GM12878 (cell line): Measurements from ENCODE around the gene TRABD2B. TPM values are rescaled to one million over a fixed set of nuclear protein-coding genes. Genes with fewer than 3 reads are reported as not detected.

Source experiments
- ATAC-seq: fragments of 200-7000 bp; cut with Tn5 transposase; 3 replicates; pipeline ENCODE4 v1.9.1; 2020; ENCODE audit warnings: mild to moderate bottlenecking, moderate library complexity
- BruUV-seq: library from RNA; stranded (reverse); fragments of 400-500 nt; replicated peaks from 2 replicates; lab custom pipeline; 2021; lab: Mats Ljungman, UMichigan
- CTCF ChIA-PET: fragments of 300-600 bp; sonication (Branson Sonifier 250); formaldehyde crosslinking; extraction: SDS; loops from one replicate; lab custom pipeline; 2021; ENCODE audit warnings: inconsistent platforms; lab: Yijun Ruan, JAX
- POLR2A ChIA-PET: fragments of 350-600 bp; formaldehyde crosslinking; extraction: SDS; loops from one replicate; lab custom pipeline; 2021; ENCODE audit warnings: inconsistent platforms; lab: Charles Lee
- RAD21 ChIA-PET: fragments of 300-600 bp; sonication (Branson Sonifier 250); formaldehyde crosslinking; loops from one replicate; lab custom pipeline; 2023; ENCODE audit warnings: antibody characterized with exemption; ENCODE audit not compliant: unreplicated experiment; lab: Charles Lee
- SMC1A ChIA-PET: fragments of 300-600 bp; sonication (Branson Sonifier 250); formaldehyde crosslinking; loops from one replicate; lab custom pipeline; 2023; ENCODE audit not compliant: unreplicated experiment, uncharacterized antibody; lab: Charles Lee
- DNase-seq: peaks from one replicate; pipeline ENCODE4 v3.0.0-alpha.2; 2011; ENCODE audit warnings: low read depth, low spot score
- FAIRE-seq: peaks from 3 replicates; lab custom pipeline; 2011; peaks lifted over from hg19 to GRCh38; lab: Jason Lieb, UNC
- H2AFZ ChIP-seq: 2 replicates; pipeline ENCODE4 v1.6.0; 2011; ENCODE audit warnings: low read depth, low read length, control low read depth; ENCODE audit not compliant: control insufficient read depth
- H3K27ac ChIP-seq: 2 replicates; pipeline ENCODE4 v1.5.1; 2011; ENCODE audit warnings: control low read depth; ENCODE audit not compliant: control insufficient read depth, insufficient read depth
- H3K27me3 ChIP-seq, 2 experiments: replicated peaks in 1 of 2; 2 replicates each; pipeline versions ENCODE4 v1.6.0 to v1.6.1; 2011; ENCODE audit warnings: low read length in 1 of 2; ENCODE audit not compliant: control insufficient read depth in 2 of 2, insufficient read depth in 2 of 2
- H3K36me3 ChIP-seq, 2 experiments: 2 replicates each; pipeline ENCODE4 v1.5.1; 2011; ENCODE audit warnings: low read length in 1 of 2; ENCODE audit not compliant: control insufficient read depth in 2 of 2, insufficient read depth in 2 of 2
- H3K4me1 ChIP-seq: 2 replicates; pipeline ENCODE4 v1.6.1; 2011; ENCODE audit warnings: mild to moderate bottlenecking, low read length, moderate library complexity, mixed read lengths; ENCODE audit not compliant: control insufficient read depth, insufficient read depth
- H3K4me2 ChIP-seq: 2 replicates; pipeline ENCODE4 v1.6.0; 2011; ENCODE audit warnings: control low read depth; ENCODE audit not compliant: control insufficient read depth, insufficient read depth
- H3K4me3 ChIP-seq: fragments of 200-600 bp; sonication (generic); 2 replicates; pipeline ENCODE4 v1.5.1; 2016
- H3K79me2 ChIP-seq: 2 replicates; pipeline ENCODE4 v1.6.0; 2011; ENCODE audit warnings: low read length; ENCODE audit not compliant: control insufficient read depth, insufficient read depth
- H3K9ac ChIP-seq: 2 replicates; pipeline ENCODE4 v1.8.0; 2011; ENCODE audit warnings: low read length, control low read depth, mixed read lengths; ENCODE audit not compliant: control insufficient read depth, insufficient read depth
- H3K9me3 ChIP-seq: replicated peaks from 3 replicates; pipeline ENCODE4 v1.5.1; 2011; ENCODE audit warnings: mild to moderate bottlenecking, low read length; ENCODE audit not compliant: control insufficient read depth, insufficient read depth
- H4K20me1 ChIP-seq: 2 replicates; pipeline ENCODE4 v1.6.0; 2011; ENCODE audit not compliant: control insufficient read depth, insufficient read depth
- CBX5 ChIP-seq: sonication (generic); IDR thresholded peaks from 2 replicates; pipeline ENCODE4 v1.6.1; 2016; ENCODE audit warnings: low read depth, moderate library complexity, mild to moderate bottlenecking, inconsistent platforms
- PML ChIP-seq: IDR thresholded peaks from 2 replicates; pipeline ENCODE4 v1.6.1; 2012; ENCODE audit warnings: low read length, inconsistent platforms
- POU2F2 ChIP-seq: IDR thresholded peaks from 3 replicates; pipeline ENCODE4 v1.6.1; 2011; ENCODE audit warnings: low read depth, mild to moderate bottlenecking, low read length, borderline replicate concordance
- SIX5 ChIP-seq: IDR thresholded peaks from 2 replicates; pipeline ENCODE4 v1.6.1; 2011; ENCODE audit warnings: mild to moderate bottlenecking, low read depth, low read length, moderate library complexity; ENCODE audit not compliant: severe bottlenecking
- SP1 ChIP-seq: IDR thresholded peaks from one replicate; pipeline ENCODE4 v1.6.1; 2011; ENCODE audit warnings: low read depth, low read length
- SPI1 ChIP-seq: IDR thresholded peaks from 2 replicates; pipeline ENCODE4 v1.6.1; 2011; ENCODE audit warnings: low read depth, mild to moderate bottlenecking, low read length, moderate library complexity, borderline replicate concordance; ENCODE audit not compliant: insufficient read depth
- SUPT20H ChIP-seq: IDR thresholded peaks from 2 replicates; pipeline ENCODE4 v1.6.1; 2011; ENCODE audit warnings: low read depth, mild to moderate bottlenecking, low read length, moderate library complexity, borderline replicate concordance; ENCODE audit not compliant: control insufficient read depth
- TAF1 ChIP-seq: IDR thresholded peaks from 2 replicates; pipeline ENCODE4 v1.6.1; 2011; ENCODE audit warnings: mild to moderate bottlenecking, low read depth, low read length, borderline replicate concordance
- ZBED1 ChIP-seq: IDR thresholded peaks from 2 replicates; pipeline ENCODE4 v1.6.1; 2016; ENCODE audit warnings: borderline replicate concordance
- ZNF207 ChIP-seq: fragments of 450-650 bp; IDR thresholded peaks from 2 replicates; pipeline ENCODE4 v1.6.1; 2014; ENCODE audit warnings: antibody characterized with exemption, mild to moderate bottlenecking, borderline replicate concordance
- ZSCAN29 ChIP-seq: fragments of 450-650 bp; IDR thresholded peaks from 2 replicates; pipeline ENCODE4 v1.6.1; 2017; ENCODE audit warnings: mild to moderate bottlenecking, moderate library complexity
- WGBS: methylation state at CpG from one replicate; pipeline ENCODE4 v1.1.6; 2016; ENCODE audit warnings: low lambda C conversion rate; ENCODE audit not compliant: insufficient replicate concordance, insufficient coverage; ENCODE audit errors: missing lambda C conversion rate; 5-methylcytosine and 5-hydroxymethylcytosine counted together
- in situ Hi-C: fragments of 300-500 bp; cut with MboI; formaldehyde crosslinking; loops from 9 replicates; pipeline ENCODE4 v1.14.3; 2018; ENCODE audit warnings: mixed read lengths
- intact Hi-C: fragments of 100-400 bp; cut with micrococcal nuclease; formaldehyde crosslinking; loops from one replicate; pipeline ENCODE4 v1.14.2; 2022; ENCODE audit not compliant: unreplicated experiment
- polyA plus RNA-seq, 11 experiments: library from polyadenylated mRNA; depleted of rRNA in 4 of 11; unstranded in 6 of 11; stranded (reverse) in 5 of 11; fragments of >200 nt; fragmentation: Nextera tagmentation in 4 of 11; fragmentation: Illumina TruSeq in 1 of 11; extraction: Ambion mirVana in 4 of 11; extraction: Trizol in 1 of 11; gene quantifications; 1 replicate in 1 of 11; 2 replicates in 10 of 11; pipeline versions ENCODE4 v1.2.1 to v1.2.3, GENCODE V29; 2011 to 2016; ENCODE audit warnings: inconsistent platforms in 2 of 11, missing spikeins in 2 of 11, low read depth in 1 of 11
- total RNA-seq, 4 experiments: library from RNA; depleted of rRNA in 3 of 4; stranded (reverse); fragments of >200 nt in 3 of 4; fragmentation: Illumina TruSeq in 1 of 4; extraction: Trizol in 1 of 4; gene quantifications; 2 replicates each; pipeline versions ENCODE4 v1.2.1 to v1.2.3, GENCODE V29; 2013 to 2021
- TF ChIP-seq, protein P1 (sequence below): fragments of 450-650 bp; IDR thresholded peaks from 2 replicates; pipeline ENCODE4 v1.6.1; 2016; ENCODE audit warnings: mild to moderate bottlenecking, moderate library complexity, borderline replicate concordance
- TF ChIP-seq, protein P2 (sequence below): fragments of 450-650 bp; IDR thresholded peaks from 2 replicates; pipeline ENCODE4 v1.6.1; 2017; ENCODE audit warnings: mild to moderate bottlenecking, low read depth, inconsistent platforms; ENCODE audit not compliant: poor library complexity, severe bottlenecking
- TF ChIP-seq, protein P3 (sequence below): fragments of 450-650 bp; IDR thresholded peaks from 2 replicates; pipeline ENCODE4 v1.6.1; 2017; ENCODE audit warnings: mild to moderate bottlenecking

TRABD2B gene
- total and polyA plus RNA-seq, 10 of the 15 experiments (the other 5 are each of a cell fraction or from before 2014, with no cell fraction given): not detected

DNA sequence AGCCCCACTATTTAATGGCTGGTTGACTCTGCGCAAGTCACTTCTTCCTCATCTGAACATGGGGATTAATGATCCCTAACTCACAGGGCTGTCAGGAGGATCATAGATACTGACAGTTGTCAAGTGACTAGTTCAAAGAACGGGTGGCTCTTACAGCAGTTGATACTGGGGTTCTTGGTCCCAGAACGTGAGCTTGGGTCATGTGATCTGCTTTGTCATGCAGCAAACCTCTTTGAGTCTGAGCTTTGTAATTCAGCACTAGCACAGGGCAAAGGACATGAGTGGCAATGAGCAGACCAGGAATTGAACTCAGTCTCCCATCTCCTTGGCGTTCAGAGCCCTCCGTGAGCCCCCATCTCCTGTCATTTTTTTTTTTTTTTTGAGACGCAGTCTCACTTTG lies 64.4 kb downstream of the TRABD2B start:
- BruUV-seq: no TSS peak
- DNase-seq: no peak
- ChIA-PET POLR2A (no interaction called here), CTCF (no interaction called here), RAD21 (no interaction called here), SMC1A (no interaction called here)
- Histone ChIP-seq H3K79me2 (no peaks in the 10 kb centered on the region), H3K9me3 (no peaks in the 10 kb centered on the region), H3K27ac (no peak overlapping the region), H4K20me1 (no peaks in the 10 kb centered on the region), H3K36me3 (no peaks in the 10 kb centered on the region), H3K4me1 (no peaks in the 10 kb centered on the region), H3K4me2 (no peak overlapping the region), H3K27me3 (no peaks in the 10 kb centered on the region; a peak in 1 of 4 replicates), H3K4me3 (no peak overlapping the region), H2AFZ (no peak overlapping the region), H3K9ac (no peak overlapping the region)
- ATAC-seq: no peak
- intact Hi-C loops (no loop called here), in situ Hi-C loops (no loop called here)
- FAIRE-seq: no peak
- TF ChIP-seq ZBED1 (no peak), TAF1 (no peak), CBX5 (no peak), PML (no peak), ZNF207 (no peak), SIX5 (no peak), SP1 (no peak), ZSCAN29 (no peak), POU2F2 (no peak), SUPT20H (no peak), SPI1 (no peak)
- TF ChIP-seq, protein P1, sequence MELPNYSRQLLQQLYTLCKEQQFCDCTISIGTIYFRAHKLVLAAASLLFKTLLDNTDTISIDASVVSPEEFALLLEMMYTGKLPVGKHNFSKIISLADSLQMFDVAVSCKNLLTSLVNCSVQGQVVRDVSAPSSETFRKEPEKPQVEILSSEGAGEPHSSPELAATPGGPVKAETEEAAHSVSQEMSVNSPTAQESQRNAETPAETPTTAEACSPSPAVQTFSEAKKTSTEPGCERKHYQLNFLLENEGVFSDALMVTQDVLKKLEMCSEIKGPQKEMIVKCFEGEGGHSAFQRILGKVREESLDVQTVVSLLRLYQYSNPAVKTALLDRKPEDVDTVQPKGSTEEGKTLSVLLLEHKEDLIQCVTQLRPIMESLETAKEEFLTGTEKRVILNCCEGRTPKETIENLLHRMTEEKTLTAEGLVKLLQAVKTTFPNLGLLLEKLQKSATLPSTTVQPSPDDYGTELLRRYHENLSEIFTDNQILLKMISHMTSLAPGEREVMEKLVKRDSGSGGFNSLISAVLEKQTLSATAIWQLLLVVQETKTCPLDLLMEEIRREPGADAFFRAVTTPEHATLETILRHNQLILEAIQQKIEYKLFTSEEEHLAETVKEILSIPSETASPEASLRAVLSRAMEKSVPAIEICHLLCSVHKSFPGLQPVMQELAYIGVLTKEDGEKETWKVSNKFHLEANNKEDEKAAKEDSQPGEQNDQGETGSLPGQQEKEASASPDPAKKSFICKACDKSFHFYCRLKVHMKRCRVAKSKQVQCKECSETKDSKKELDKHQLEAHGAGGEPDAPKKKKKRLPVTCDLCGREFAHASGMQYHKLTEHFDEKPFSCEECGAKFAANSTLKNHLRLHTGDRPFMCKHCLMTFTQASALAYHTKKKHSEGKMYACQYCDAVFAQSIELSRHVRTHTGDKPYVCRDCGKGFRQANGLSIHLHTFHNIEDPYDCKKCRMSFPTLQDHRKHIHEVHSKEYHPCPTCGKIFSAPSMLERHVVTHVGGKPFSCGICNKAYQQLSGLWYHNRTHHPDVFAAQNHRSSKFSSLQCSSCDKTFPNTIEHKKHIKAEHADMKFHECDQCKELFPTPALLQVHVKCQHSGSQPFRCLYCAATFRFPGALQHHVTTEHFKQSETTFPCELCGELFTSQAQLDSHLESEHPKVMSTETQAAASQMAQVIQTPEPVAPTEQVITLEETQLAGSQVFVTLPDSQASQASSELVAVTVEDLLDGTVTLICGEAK: no peak
- TF ChIP-seq, protein P2, sequence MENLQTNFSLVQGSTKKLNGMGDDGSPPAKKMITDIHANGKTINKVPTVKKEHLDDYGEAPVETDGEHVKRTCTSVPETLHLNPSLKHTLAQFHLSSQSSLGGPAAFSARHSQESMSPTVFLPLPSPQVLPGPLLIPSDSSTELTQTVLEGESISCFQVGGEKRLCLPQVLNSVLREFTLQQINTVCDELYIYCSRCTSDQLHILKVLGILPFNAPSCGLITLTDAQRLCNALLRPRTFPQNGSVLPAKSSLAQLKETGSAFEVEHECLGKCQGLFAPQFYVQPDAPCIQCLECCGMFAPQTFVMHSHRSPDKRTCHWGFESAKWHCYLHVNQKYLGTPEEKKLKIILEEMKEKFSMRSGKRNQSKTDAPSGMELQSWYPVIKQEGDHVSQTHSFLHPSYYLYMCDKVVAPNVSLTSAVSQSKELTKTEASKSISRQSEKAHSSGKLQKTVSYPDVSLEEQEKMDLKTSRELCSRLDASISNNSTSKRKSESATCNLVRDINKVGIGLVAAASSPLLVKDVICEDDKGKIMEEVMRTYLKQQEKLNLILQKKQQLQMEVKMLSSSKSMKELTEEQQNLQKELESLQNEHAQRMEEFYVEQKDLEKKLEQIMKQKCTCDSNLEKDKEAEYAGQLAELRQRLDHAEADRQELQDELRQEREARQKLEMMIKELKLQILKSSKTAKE: no peak
- TF ChIP-seq, protein P3, sequence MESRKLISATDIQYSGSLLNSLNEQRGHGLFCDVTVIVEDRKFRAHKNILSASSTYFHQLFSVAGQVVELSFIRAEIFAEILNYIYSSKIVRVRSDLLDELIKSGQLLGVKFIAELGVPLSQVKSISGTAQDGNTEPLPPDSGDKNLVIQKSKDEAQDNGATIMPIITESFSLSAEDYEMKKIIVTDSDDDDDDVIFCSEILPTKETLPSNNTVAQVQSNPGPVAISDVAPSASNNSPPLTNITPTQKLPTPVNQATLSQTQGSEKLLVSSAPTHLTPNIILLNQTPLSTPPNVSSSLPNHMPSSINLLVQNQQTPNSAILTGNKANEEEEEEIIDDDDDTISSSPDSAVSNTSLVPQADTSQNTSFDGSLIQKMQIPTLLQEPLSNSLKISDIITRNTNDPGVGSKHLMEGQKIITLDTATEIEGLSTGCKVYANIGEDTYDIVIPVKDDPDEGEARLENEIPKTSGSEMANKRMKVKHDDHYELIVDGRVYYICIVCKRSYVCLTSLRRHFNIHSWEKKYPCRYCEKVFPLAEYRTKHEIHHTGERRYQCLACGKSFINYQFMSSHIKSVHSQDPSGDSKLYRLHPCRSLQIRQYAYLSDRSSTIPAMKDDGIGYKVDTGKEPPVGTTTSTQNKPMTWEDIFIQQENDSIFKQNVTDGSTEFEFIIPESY: no peak
- WGBS: 41% methylated on average over 6 of the region's 6 CpGs
